NCI-H187 treated with DMSO at 0.1 percent for 48 hours (cell line): ENCODE measurements around the gene NRG3.
"Not testable (repeated sequence)": the region's sequence is repeated elsewhere in the genome, so short reads cannot be mapped to it uniquely, and the experiment has no call there.

Experiments used
- DNase-seq: peaks from one replicate; lab custom pipeline; 2025; lab: John Stamatoyannopoulos, UW

NRG3 gene

GRCh38 chr10:82284180-82284579, 409.2 kb downstream of the NRG3 start:
- DNase-seq: no peak

GRCh38 chr10:82288461-82288881, 413.5 kb downstream of the NRG3 start:
- DNase-seq: no peak

- no peak for DNase-seq
Observed at GRCh38 chr10:82289945-82290344, 415.0 kb downstream of the NRG3 start.

DNA sequence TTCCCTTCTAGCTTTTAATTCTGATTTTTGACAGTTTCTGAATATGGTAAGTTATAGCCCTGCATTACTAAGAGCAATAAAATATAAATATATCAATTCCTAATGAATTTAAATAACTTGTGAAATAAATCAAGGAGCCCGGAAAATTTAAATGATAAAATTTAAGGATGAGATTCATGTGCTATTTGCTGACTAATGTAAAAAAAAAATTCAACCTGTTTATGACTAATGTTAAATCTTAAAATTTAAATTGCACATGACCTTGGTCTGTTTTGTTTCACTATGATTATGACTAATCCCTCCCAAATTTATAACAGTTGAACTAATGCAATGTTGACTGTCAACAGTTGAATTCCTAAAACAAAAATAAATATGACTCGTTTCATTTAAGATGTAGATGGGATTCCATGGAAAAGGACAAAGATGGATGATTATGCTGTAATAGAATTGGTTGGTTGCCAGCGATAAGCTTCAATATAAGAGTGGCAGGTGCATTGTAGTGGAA, 419.9 kb downstream of the NRG3 start:
- no peak for DNase-seq

DNA sequence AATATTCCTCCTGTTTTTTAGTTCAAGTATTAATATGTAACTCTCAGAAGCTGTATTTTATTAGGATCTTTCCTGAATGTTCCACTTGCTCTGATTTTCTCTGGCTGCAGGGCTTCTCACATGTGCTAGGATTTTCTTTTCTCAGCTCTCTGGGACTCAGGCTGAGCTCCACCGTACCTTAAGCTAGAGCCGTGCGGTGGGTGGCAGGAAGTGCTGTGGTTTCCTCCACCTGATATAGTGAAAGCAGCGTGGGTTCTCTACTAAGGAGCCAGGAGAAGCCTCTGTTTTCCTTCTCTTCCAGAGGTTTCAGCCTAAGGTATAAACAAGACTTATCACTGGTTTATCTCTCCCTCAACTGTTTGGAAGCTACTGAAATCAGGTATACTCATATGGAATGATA, 433.6 kb downstream of the NRG3 start:
- DNase-seq: no peak

GRCh38 chr10:82310839-82311238, 435.8 kb downstream of the NRG3 start:
- DNase-seq: no peak

DNA sequence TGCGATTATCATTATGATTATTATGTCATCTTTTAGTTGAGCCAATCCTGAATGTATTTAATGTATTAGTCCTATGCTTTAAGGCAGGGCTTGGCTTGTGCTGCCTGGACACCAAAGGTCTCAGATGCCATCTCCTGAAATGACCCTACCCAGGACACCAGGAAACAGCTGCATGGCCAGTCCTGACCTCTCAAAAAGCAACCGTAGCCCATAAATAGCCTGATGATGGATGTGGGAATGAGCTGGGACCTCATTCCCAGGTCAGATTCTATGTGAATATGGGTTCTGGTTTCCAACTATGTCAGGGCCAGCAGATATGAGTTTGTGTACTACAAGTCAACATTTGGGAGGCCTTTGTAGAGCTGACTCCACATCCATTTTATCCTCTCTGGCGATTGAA, 438.4 kb downstream of the NRG3 start:
- no peak for DNase-seq

DNA sequence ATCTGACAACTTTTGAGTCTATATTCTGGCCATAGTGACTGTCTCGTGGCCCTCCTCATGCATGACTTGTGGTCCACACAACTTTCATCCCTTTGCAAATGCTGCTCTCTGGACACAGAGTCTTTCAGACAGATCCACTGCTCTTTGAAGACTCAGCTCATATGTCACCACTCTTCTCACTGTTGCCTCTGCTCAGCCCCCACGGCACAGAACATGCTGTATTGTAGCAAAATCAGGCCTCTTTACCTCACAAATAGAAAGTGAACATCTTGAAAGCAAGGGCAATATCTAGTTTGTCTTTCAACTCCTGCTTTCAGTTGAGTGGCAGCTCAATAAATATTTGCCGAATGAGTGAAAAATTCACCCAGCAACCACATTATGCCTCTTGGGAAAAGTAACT, 443.5 kb downstream of the NRG3 start:
- DNase-seq: no peak

DNA sequence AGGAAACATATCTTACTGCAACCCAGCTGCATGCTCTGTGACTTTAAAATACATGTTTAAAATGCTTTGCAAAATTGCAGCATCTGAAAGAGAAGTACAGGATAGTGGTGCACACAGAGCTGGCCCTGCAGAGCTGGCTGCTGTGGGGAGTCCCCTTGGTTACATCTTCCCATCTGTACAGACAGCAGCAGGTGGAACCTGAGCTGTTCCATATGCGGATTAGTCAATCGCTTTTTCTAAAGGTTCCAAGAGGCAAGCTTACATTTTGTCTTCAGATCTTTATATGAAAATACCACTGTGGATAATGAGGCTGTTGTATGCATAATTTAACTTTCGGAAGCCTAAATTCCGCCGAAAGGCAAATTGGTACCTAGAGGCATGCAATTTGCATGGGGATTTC, 444.1 kb downstream of the NRG3 start:
- no peak for DNase-seq

DNA sequence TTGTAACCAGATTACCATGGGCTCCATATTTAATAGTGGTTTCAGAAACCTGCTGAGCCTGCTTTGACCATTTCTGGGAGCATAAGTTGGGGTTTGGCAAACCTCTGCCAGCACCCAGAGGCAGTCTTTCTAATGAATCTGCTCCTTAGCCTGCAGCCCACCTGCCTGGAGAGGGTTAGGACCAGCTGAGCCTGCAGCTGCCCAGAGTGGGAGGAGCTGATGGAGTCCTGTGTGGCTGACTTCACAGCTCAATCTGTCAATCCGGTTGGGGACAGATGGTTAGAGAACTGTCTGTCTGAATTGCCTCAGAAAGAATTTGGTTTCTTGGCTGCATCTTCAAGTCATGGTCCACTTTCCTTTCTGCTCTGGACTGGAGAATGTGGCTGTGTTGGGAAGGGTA, 444.6 kb downstream of the NRG3 start:
- no peak for DNase-seq

GRCh38 chr10:82321724-82322123, 446.7 kb downstream of the NRG3 start:
- DNase-seq: no peak

DNA sequence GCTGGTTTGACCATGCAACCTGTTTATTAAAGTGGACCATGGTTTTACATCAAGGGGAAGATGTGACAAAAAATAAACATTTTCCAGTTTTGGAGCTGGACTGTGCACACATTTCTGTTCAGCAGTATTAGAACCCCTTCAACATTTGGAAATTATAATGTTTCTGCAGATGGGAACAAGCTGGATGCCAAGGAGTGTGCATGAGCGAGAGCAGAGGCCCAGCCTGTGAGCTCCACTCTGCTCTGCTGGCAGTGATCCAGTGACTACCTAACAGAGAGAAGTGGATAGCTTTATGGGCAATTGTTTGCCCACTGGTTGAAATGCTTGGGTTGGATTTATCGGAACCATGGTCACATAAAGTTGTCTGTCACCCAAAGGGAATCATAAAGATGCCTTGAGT, 456.7 kb downstream of the NRG3 start:
- no peak for DNase-seq

DNA sequence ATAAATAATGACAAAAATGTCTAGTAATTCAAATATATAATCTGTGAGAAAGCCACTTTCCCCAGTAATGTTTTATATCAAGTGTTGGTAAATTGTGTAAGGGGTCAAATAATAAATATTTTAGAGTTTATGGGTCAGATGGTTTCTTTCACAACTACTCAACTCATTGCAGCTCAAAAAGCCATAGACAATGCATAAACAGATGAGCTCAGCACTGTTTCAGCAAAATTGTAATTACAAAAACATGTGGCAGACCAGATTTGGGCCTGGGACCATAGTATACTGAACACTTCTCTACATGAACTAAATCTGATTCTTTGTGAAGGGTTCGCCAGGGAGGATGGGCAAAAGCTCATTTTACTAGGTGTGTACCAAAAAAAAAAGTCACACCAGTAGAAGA, 460.8 kb downstream of the NRG3 start:
- no peak for DNase-seq

- no peak for DNase-seq
Observed at GRCh38 chr10:82340166-82340565, 465.2 kb downstream of the NRG3 start.

DNA sequence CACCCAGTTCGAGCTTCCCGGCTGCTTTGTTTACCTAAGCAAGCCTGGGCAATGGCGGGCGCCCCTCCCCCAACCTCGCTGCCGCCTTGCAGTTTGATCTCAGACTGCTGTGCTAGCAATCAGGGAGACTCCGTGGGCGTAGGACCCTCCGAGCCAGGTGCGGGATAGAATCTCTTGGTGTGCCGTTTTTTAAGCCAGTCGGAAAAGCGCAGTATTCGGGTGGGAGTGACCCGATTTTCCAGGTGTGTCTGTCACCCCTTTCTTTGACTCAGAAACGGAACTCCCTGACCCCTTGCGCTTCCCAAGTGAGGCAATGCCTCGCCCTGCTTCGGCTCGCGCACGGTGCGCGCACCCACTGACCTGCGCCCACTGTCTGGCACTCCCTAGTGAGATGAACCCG, 474.6 kb downstream of the NRG3 start:
- not testable (repeated sequence) for DNase-seq

DNA sequence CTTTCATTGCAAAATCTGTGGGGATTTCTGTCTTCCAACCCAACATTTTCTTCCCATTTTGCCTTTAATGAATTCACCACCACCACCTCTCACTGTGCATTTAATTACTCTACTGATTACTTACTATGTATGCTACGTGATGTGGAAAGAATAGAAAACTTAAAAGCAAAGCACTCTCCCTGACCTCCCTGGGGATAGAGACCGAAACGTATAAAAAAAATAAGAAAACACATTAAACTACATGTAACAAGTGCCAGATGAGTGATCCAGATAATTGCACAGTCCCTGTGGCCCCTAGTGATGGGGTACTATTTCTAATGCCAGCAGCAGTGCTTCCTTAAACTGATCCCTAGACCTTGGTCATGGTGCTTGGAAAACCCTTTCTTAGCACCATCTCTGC, 478.4 kb downstream of the NRG3 start:
- no peak for DNase-seq

- DNase-seq: no peak
Observed at GRCh38 chr10:82358486-82359099, 483.6 kb downstream of the NRG3 start.

GRCh38 chr10:82361256-82361655, 486.3 kb downstream of the NRG3 start:
- no peak for DNase-seq

DNA sequence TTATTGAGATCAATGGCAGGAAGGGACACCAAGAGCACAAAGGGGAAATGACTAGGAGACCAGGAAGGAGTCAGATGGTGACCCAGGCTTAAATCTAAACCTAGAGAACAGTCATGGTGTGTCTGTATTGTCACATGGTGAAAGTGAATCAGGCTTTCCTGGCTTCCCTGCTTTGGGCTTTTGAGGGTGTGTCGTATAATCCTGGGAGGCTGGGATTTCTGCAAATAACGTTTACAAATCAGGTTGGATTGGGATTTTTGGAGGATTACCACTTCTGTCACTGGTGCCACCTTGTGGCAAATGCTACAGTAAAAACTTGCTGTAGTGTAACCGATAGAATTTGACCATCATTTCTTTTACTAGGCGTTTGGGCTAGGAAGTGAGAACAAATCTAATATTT, 502.6 kb downstream of the NRG3 start:
- no peak for DNase-seq

GRCh38 chr10:82378146-82378545, 503.2 kb downstream of the NRG3 start:
- no peak for DNase-seq

- no peak for DNase-seq
Observed at GRCh38 chr10:82383350-82383749, 508.4 kb downstream of the NRG3 start.

DNA sequence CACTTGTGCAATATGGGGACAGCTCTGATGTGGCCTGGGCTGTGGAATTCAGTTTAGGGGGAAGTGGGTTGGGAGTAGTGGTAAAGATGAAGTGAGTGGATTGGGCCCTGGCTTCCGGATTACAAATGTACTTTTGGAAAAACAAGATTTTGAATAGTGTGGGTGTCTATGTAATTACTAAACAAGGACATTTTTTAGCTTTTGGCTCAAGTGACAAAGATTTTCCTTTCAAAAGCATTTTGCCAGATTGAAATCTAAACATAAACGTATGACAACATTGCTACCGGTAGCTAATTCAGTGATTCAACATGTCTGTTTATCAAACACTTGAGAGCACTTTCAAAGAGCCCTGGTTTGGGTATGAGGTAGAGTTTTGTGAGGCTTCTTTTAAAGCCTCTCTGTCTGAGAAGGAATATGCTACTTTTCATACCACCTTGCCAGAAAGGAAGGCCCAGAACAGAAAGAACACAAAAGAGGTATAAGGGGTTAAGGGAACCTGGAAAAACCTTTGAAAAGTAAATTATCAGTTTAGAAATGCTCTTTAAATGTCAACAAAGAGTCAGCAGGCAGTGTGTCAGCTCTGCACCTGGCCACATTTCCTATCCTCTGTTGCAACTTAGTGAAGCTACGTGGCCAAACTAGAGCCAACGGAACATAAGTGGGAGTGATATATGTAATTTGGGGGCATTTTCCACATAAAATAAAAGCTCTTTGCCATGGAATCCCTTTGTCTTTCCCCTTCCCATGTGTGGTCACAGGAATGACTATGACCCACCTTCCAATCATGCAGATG, 516.1 kb downstream of the NRG3 start:
- DNase-seq: no peak

DNA sequence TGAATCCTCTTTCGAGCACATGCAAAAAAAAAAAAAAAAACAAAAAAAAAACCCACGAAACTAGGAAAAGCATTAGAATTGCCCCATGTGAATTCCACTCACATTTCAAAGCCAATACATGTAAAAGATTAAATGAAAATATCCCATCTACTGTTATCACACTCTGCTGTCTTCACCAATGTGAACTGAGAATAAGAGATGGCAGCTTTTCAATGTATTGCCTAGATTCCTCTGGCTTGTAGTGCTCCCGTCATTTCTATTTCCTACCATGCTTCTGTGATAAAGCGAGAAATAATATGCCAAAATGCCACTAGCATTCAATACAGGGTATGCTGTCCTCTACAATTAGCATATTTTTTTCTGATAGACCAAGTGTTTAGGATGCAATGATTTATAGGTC, 517.0 kb downstream of the NRG3 start:
- no peak for DNase-seq

GRCh38 chr10:82392533-82392932, 517.5 kb downstream of the NRG3 start:
- DNase-seq: no peak
